Measurements from ENCODE around the gene MBLAC1. TPM values are rescaled to one million over a fixed set of nuclear protein-coding genes. Genes with fewer than 3 reads are reported as not detected.
"Not testable (repeated sequence)": the region's sequence is repeated elsewhere in the genome, so short reads cannot be mapped to it uniquely, and the experiment has no call there.

Gene MBLAC1
- polyA plus RNA-seq, 5 donors = 1.1 to 2.5 (median 1.3) TPM

- peak in 1 of 2 donors; percentile 71 for DNase-seq
These were observed 6.6 kb upstream of the MBLAC1 start for GRCh38 chr7:100119970-100120732.

GRCh38 chr7:100120733-100121036 is 6.1 kb upstream of the MBLAC1 start:
- no peak for DNase-seq

- DNase-seq = no peak
These were observed 4.7 kb upstream of the MBLAC1 start for GRCh38 chr7:100122067-100122466.

DNA sequence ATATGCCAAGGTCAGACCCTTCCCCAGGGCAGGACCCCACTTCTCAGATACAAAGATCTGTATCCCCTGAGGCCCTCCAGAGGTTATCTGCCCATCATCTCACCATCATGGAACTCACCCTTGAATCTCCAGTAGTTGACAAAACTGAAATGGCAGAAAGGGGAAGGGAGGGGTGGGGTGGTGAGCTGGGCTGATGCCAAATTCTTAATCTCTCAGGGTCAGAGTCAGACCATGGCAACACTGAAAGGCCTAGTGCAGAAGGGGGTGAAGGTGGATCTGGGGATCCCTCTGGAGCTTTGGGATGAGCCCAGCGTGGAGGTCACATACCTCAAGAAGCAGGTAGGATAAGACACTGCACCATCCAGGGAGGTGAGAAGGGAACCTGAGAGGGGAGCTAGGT is 4.2 kb upstream of the MBLAC1 start:
- DNase-seq = no peak

DNA sequence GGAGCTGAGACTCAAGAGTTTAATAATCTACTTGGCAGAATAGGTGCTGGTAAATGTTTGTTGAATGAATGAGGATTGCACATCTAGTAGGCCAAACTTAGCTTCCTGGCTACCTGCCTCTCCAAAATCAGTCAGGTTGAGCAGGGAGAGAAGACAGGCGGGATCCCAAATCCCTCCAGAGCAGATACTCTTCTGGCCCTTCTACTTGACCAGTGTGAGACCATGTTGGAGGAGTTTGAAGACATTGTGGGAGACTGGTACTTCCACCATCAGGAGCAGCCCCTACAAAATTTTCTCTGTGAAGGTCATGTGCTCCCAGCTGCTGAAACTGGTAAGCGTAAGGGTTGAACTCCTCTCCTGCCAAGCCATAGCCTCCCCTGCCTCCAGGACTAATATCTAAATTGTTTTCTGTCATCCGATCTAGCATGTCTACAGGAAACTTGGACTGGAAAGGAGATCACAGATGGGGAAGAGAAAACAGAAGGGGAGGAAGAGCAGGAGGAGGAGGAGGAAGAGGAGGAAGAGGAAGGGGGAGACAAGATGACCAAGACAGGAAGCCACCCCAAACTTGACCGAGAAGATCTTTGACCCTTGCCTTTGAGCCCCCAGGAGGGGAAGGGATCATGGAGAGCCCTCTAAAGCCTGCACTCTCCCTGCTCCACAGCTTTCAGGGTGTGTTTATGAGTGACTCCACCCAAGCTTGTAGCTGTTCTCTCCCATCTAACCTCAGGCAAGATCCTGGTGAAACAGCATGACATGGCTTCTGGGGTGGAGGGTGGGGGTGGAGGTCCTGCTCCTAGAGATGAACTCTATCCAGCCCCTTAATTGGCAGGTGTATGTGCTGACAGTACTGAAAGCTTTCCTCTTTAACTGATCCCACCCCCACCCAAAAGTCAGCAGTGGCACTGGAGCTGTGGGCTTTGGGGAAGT is 2.2 kb upstream of the MBLAC1 start:
- DNase-seq = no peak

DNA sequence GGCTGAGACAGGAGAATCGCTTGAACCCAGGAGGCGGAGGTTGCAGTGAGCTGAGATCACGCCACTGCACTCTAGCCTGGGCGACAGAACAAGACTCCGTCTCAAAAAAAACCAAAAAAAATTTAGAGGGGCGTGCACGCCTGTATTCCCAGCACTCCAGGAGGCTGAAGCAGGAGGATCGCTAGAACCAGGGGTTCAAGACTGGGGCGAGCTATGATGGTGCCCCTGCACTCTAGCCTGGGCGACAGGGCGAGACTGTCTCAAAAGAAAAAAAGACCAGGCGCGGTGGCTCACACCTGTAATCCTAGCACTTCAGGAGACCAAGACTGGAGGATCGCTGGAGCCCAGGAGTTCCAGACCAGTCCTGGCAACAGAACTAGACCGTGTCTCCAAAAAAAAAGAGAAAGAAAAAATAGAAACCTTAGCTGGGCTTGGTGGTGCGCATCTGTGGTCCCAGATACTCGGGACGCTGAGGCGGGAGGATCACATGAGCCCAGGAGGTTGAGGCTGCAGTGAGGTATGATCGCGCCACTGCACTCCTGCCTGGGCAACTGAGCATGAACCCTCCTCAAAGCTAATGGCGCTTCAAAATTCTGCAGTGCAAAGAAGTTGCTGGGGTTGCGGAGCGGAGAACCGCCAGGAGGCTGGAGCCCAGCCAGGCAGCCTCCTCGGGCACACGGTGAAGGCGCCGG is 382 bp upstream of the MBLAC1 start:
- DNase-seq = no peak

DNA sequence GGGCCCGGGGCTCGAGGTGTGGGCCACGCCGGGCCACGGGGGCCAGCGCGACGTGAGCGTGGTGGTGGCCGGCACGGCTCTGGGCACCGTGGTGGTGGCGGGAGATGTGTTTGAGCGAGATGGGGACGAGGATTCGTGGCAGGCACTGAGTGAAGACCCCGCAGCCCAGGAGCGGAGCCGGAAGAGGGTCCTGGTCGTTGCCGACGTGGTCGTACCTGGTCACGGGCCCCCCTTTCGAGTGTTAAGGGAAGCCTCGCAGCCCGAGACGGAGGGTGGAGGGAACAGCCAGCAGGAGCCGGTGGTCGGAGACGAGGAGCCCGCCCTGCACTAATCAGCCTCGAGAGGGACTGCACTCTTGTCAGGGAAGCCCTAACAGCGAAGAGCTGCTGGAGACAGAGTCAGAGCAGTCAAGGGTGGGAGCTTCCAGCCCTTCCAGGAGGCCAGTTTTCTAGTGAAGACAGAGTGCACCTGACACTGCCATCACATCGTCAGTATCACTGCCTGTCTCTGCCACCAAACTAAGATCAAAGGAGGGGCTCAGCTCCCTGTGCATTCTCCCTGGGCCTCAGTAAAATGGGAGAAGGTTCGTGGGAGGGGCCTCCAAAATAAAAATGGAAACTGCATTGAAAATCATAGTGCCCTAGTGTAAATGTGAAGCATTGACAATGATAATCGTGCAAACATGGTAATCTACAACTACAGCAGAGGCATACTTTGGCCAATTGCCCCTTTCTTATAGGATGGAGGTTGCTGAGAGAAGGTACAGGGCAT is 1.3 kb downstream of the MBLAC1 start:
- no peak for DNase-seq

GRCh38 chr7:100128637-100128963 is 1.8 kb downstream of the MBLAC1 start:
- no peak for DNase-seq

DNA sequence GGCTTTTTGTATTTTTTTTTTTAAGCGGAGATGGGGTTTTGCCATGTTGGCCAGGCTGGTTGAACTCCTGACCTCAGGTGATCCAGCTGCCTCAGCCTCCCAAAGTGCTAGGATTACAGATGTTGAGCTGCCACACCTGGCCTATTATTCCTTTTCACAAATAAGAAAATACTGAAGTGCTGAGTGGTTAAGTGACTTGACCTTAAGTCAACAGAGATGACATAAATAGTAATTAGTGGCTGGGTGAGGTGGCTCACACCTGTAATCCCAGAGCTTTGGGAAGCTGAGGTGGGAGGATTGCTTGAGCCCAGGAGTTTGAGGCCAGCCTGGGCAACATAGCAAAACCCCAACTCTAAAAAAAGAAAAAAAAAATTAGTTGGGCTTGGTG is 3.4 kb downstream of the MBLAC1 start:
- not testable (repeated sequence) for DNase-seq

DNA sequence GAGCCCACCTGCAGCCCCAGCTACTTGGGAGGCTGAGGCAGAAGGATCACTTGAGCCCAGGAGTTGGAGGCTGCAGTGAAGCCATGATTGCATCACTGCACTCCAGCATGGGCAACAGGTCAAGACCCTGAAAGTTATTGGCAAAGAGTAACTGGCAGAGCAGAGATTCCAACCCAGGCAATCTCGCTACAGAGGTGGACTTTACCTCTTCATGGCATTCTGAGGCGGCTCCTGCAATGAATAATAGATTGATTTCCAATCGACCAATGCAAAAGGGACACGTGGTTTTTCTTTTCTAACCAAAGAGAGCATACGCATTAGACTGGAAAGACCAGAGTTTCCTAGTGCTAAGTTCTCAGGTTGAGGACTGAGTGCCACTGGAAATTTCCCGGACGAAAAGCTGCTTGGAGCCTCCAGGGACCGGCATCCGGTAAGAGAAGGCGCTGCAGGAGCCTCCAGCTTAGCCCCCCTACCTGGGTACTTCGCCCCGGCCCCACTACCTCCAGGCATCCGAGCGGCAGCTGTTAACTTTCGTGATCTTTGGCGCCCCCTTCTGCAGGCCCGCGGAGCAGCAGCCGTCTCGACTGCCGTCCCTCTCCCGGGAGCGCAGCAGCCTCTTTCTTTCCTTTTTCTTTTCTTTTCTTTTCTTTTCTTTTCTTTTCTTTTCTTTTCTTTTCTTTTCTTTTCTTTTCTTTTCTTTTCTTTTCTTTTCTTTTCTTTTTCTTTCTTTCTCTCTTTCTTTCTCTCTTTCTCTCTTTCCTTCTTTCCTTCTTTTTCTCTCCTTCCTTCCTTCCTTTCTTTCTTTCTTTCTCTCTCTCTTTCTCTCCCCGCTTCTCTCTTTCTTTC is 4.1 kb downstream of the MBLAC1 start:
- peak; percentile 48 to 63 for DNase-seq

- no peak for DNase-seq
These were observed 5.4 kb downstream of the MBLAC1 start for GRCh38 chr7:100132126-100132525.

GRCh38 chr7:100132697-100133151 is 6.0 kb downstream of the MBLAC1 start:
- peak; percentile 21 to 45 for DNase-seq

DNA sequence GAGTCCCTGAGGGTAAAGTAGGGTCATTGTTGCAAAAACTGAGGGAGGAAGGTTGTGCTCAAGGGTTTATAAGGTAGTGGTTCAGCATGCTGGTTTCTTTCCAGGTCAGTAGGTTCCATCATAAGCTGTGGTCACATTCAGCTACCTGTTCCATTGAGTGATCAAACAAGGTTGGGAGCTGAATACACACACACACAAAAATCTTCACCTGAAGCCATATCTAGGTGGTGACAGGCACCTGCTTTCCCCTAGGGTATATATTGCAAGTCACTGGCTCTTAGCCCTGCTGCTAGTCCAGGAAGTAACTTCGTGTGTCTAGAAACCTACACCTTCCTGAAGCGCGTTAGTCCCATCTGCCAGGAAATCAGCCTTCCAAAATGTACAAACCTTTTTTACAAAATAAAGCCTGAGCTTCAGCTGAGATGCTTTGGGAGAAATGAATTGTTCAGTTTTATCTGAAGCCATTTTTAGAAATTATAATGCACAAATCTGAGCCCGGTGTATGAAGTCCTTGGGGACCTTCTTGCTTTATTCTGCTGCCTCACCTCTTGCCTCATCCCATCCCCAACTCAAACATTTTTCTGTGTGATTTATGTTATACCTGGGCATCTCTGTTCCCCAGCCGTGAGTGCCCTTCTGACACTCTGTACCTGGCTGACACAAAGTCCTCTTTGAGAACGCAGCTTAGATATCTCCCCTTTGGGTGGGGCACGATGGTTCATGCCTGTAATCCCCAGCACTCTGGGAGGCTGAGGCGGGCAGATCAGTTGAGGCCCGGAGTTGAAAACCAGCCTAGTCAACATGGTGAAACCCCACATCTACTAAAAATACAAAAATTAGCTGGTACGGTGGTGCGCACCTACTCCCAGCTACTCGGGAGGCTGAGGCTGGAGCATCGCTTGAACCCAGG is 11.3 kb downstream of the MBLAC1 start:
- no peak for DNase-seq

DNA sequence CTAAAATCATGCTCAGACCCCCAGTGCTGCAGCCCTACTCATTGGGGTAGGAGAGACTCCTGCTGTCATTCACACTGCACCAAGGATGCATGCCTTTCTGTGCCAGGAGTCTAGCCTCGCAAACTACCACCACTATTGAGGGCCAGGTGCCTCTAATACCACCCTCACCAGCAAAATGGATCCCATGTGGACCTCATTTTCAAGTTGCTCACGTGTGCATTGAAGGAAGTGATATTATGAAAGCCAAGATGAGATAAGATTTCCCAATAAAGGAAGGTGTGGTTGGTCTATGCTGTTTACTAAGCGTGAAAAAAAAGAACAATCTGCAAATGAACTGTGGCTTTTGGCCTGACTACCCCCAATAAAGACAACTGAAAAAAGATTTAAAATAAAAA is 14.8 kb downstream of the MBLAC1 start:
- no peak for DNase-seq

DNA sequence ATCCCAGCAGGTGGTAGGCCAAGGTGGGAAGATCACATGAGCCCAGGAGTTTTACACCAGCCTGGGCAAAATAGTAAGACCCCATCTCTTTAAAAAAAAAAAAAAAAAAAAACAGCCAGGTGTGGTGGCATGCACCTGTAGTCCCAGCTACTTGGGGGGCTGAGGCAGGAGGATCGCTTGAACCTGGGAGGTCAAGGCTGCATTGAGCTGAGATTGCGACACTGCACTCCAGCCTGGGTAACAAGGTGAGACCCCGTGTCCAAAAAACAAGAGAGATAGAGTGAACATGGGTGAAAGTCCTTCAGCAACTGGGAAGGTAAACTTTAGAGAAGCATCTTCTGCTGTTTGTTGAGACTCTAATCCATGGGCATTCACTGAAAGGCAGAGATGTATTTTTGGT is 15.7 kb downstream of the MBLAC1 start:
- DNase-seq = no peak

GRCh38 chr7:100146350-100146749 is 19.6 kb downstream of the MBLAC1 start:
- not testable (repeated sequence) for DNase-seq

GRCh38 chr7:100147278-100147677 is 20.5 kb downstream of the MBLAC1 start:
- no peak for DNase-seq

DNA sequence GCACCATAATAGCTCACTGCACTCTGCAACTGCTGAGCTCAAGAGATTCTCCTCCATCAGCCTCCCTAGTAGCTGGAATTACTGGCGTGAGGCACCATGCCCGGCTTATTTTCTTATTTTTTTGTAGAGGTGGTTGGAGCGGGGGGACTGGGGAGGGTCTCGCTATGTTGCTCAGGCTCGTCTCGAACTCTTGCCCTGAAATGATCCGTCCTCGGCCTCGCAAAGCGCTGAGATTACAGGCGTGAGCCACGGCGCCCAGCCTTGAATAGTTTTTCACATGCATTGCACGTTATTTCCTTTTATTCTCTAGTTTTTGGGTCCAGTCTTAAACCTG is 21.4 kb downstream of the MBLAC1 start:
- no peak for DNase-seq

DNA sequence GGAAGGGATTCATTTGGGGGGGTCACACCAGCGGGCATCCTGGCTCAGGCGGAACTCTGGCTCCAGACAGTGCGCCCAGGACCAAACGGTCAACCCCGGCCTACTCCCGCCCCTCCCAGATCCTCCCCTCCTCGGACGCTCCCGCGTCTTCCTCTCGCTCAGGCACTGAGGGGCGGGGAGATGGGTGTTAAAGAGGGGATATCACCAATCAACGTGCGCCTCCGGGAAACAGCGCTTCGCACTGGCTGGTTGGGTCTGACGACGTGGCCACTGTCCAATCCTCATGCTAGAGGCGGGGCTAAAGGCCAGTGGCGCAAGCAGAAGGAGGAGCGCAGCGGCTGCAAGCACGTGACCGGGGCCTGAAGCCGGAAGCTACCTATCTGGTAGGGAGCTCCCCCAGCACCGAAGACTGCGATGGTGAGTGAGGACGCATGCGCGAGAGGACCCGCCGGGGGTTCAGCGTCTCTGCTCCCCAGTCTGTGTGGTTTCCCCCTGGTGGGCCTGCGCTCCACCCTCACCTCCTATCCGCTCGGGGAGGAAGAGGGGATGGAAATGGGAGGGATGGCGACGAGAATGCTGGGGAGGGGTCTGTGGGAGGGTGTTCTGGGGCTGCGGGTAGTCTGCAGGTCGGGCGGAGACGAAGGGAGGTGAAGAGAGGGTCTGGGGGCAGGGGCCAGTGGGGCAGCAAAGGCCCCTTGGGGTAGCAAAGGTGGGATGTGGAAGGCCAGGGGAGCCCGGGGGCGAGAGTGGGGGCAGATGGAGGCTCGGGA is 22.0 kb downstream of the MBLAC1 start, which contains the start of gene LAMTOR4:
Gene LAMTOR4, plus strand, starts transcription at position 360 of the 770 bp plus-strand sequence. Its CDS starts 55 bp downstream, at position 415.
- DNase-seq = peak; percentile 97 to 98
